ENCODE results near the gene P2RX3.

DNA sequence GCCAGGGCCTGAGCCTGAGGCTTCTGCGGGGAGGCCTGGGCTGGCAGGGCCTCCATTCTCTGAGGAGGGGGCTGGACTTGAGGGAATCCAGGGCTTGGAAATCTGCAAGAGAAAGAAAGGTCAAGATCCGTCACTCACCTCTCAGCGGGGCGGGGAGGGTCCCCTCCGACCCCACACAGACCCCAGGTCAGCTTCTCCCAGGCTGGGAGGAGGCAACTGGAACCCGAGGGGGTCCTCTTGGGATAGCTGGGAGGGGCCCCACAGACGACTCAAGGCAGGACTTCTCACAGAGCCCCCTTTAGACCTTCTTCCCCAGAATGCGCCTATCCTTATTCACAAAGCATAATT, 24.4 kb upstream of the P2RX3 start:
- no peak for TF ChIP-seq CTCF (IDR thresholded peaks at IDR 0.05; ENCODE audit: insufficient read depth, low read depth, low read length)
- no peak for TF ChIP-seq EZH2 (IDR thresholded peaks at IDR 0.05; ENCODE audit: insufficient read depth, low read length)

All from astrocyte (in vitro differentiated cells and primary cell).